GM18517 (cell line): Measurements from ENCODE around the gene IDH3A.

ENCODE experiments used
- ATAC-seq: cut with Tn5 transposase; IDR thresholded peaks from one replicate; pipeline ENCODE4 v1.9.1; 2021; ENCODE audit warnings: mild to moderate bottlenecking, moderate library complexity; ENCODE audit not compliant: unreplicated experiment

The IDH3A gene

DNA sequence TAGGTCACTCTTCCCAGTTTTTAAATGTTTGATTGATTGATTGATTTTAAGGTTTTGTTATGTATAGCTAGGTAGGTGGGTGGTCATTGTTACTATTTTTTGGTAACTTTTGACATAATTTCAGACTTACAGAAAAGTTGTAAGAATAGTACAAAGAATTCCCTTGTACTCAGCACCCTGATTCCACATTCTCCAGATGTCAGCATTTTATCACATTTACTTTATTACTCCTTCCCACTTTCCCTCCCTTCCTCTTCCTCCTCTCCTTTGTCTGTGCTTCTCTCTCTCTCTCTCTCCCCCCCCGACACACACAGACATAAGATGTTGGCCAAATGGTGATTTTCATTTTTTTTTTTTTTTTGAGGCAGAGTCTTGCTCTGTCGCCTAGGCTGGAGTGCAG is 14.8 kb downstream of the IDH3A start:
- no peak for ATAC-seq

DNA sequence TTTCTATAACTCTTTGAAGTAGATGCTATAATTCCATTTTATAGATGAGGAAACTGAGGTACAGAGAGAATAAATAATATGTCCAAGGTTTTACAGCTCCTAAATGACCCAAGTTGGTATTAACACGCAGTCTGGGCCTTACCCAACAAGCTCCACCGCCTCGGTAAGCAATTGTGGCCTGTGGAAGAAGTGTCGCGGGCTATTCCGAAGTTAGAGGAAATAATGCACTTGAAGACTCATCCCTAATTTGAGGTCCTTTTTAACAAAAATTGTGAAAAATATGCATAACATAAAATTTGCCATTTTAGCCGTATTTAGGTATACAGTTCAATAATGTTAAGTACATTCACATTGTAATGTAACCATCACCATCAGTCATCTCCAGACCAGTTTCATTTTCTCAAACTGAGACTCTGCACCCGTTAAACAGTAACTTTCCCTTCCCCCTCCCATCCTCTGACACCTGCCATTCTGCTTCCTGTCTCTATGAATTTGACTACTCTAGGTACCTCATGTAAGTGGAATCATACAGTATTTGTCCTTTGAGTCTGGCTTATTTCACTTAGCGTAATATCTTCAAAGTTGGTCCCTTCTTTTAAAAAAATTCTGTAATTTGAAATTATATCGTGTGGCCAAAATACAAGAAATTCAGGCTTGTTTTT is 18.2 kb downstream of the IDH3A start:
- peak; percentile 83 for ATAC-seq

DNA sequence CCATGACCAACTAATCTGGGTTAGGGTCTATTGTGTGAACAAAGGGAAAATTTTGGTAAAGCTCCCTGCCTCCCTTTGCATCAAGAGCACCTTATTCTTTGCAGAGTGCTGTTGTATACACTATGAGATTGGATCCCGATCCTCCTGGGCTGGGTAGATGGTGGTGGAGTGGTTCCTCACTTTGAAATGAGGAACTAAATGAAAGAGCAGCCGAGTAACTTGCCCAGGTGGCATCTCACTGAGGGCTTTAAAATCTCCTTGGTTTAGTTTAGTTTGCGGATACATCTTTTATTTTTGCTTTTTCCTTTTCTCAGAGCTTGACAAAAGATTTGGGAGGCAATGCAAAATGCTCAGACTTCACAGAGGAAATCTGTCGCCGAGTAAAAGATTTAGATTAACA is 19.4 kb downstream of the IDH3A start:
- no peak for ATAC-seq

DNA sequence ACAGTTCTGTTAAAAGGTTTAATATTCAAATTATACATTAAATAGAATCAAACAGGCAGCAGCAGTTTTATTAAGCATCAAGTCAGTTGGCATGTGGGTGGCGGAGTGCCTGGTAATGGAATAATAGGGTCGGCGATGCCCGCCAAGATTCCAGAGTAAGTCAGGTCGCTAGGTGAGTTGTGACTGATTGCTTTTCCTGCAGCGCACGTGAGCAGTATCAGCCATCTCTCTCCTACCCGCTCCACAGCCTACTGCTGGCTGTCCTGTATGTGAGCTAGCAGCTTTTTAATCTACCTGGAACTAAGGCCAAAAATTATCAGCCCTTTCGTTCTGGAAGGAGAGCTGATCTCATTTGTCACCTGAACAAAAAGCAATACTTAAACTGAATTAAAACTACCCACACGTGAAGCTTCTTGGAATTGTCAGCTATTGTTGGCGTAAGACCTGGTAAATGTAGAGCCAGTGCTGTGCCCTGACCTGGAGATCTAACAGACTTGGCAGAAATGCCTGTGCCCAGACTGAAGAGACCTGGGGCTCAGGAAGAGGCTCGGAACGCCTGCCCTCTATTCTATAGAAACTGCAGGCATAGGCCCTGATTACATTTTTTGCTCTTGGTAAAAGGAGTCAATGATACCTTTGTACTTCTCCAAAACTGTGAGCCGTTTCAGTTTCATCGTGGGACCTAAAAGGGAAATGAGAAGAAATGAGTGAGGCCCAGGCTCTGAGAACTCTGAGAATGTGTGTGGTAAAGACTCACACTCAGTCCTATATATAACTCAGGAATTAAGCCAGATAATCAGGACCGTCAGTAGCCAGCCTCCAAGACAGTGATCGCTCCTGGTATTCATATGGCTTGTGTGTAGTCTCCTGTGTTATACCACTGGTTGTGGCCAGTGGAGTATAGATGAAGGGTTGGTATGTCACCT is 21.9 kb downstream of the IDH3A start:
- peak; percentile 46 for ATAC-seq

DNA sequence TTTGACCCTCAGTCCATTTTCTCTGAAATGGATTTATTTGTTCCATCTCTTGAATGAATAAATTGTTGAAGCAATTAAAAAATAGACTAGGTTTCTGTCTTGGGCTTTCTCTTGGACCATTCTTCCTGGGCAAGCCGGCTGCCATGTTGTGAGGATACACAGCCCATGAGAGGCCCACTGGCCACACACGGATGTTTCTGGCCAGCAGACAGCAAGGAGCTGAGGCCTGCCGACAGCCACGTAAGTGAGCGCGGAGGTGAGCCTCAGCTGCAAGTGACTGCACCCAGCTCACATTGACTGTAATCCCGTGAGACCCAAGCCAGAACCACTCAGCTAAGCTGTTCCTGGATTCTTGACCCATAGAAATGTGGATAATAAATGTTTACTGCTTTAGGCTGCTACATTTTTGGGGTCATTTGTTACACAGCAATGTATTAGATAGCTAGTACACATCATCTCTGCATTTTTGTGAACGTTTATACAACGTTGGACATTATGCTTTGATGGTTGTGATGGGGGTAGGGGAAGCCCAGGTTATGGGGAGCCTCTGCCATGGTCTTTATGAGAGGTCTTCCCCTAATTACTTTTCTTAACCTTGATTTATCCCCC is 22.8 kb downstream of the IDH3A start:
- ATAC-seq: no peak

DNA sequence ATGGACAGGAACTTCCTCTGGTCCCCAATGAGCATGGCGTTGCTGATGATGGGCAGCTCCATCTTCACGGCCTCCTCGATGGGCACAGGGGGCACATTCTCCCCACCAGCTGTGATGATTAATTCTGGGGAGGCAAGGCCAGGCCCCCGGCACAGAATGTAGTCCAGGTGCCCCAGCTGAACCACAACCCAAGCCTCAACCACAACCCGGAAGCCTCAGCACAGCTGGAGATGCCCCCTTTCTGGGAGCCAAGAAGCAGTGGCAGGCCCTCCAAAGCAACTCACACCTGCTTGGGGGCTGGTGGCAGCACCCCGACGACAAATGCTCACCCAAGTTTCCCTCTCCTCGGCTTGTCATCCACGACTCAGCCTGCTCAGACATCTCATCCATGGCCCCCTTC is 25.2 kb downstream of the IDH3A start:
- no peak for ATAC-seq

DNA sequence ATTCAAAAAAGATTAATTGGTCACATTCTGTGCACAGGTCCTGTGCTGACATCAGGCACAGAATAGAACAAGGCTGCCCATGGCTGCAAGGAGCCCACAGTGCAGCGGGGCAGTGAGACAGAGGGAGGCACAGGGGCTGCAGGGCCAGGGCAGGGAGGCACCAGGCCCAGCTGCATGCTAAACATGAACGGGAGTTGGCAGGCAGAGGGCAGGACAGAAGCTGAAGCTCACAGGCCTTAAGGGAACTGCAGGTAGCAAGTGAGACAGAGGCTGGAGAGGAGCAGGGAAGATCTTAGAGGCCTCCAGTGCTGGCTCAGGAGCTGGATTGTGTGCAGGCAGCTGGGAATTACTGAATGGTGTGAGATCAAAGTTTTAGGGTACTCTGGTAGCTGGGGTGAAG is 26.2 kb downstream of the IDH3A start:
- ATAC-seq: no peak

DNA sequence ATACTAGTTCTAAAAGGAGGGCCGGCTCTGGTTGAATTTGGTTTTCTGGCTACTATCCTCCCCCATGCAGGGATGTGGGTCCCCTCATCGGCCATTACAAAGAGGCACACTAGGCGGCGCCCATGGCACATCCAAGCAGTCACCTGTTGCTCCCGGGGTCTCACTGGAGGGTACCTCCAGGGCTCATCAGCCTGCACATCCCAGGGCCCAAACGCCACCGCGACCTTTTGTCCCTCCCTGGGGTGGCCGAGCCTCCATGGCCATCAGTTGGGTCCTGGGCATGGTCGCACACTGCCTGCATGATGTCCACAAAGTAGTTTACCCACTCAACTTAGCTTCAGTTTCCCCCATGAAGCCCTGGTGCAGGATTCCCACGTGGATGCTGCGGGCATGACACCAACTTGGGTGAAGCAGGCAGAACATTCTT is 28.3 kb downstream of the IDH3A start:
- ATAC-seq: no peak

DNA sequence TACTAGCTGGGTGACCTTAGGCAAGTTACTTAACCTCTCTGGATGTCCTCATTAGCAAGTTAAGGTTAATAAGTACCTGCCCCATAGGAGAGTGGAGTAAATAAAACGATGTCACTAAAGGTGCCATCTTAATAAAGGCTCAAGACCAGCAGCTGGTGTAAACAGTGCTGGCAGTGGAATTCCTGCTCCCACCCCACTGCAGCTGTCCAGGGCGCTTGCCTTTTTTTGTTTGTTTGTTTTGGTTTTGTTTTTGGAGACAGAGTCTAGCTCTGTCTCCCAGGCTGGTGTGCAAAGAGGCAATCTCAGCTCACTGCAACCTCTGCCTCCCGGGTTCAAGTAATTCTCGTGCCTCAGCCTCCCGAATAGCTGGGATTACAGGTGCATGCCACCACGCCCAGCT is 28.9 kb downstream of the IDH3A start:
- ATAC-seq: no peak

DNA sequence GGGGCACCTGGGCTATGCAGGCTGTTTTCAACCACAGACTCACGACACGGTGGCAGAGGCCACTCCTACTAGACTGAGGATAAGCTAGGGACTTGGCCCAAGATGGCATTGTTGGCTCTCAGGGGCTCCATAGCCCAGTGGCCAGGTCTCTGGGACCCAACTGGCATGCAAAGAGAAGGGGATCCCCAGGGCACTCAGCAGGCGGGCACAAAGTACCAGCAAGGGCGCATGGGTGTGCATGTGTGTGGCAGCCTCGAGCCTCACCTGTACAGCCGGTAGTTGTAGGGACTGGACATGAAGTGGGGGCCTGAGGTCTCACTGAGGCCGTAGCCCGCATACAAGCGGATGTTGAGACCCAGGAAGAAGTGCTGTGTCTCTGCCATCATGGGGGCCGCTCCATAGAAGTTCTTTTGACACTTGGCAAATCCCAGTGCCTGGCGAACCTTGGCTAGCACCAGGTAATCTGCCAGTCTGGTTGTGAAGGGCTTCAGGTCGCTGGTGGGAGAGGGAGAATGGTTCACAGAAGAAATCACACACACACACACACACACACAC is 30.2 kb downstream of the IDH3A start:
- ATAC-seq: no peak

DNA sequence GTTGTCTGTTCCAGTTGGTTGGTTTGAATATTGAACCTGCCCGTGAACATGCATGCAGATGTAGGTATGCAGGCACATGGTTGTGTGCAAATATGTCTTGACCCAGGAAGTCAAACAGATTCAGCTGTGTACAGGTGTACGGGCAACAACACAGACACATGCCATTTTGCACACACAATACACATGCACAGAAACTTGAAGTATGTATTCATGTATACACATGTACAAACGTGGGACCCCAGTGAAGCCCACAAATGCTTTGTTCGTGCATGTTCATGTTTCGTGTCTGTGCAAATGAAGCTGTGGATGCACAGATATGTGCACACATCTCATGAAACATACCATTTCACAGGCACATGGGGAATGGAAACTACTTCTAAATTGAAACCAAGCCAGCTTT is 30.7 kb downstream of the IDH3A start:
- ATAC-seq: no peak

DNA sequence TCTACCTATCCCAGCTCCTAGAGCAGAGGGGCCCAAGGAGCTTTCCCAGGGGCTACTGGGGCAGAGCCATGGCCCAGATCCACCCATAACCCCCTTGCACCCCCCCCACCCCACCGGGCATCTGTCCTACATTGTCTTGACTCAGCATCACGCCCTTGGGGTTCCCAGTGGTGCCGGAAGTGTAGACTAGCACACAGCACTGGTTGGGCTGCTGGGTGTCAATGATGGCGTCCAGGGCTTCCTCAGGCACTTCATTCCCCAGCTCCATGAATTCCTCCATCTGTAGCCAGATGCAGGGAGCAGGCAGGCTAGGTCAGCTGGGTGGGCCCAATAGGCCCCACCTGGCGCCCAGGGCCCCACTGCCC is 33.2 kb downstream of the IDH3A start:
- ATAC-seq: no peak

DNA sequence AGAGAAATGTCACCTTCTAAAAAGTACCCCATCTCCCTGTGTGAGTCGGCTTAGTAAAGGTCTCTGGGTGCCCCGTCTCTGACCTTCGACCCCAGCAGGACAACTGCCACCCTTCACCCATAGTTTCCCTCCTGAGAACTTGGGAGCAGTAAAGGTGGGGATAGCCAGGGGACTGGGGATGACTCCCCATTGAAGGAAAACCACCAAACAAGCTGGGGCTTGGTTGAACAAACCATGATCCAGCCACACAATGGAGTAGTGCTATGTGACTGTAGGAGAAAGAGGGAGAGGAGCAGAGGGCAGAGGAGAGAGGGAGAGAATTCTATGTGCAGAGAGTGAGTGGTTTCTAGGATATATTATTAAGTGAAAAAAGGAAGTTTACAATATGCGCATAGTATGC is 33.7 kb downstream of the IDH3A start:
- no peak for ATAC-seq

DNA sequence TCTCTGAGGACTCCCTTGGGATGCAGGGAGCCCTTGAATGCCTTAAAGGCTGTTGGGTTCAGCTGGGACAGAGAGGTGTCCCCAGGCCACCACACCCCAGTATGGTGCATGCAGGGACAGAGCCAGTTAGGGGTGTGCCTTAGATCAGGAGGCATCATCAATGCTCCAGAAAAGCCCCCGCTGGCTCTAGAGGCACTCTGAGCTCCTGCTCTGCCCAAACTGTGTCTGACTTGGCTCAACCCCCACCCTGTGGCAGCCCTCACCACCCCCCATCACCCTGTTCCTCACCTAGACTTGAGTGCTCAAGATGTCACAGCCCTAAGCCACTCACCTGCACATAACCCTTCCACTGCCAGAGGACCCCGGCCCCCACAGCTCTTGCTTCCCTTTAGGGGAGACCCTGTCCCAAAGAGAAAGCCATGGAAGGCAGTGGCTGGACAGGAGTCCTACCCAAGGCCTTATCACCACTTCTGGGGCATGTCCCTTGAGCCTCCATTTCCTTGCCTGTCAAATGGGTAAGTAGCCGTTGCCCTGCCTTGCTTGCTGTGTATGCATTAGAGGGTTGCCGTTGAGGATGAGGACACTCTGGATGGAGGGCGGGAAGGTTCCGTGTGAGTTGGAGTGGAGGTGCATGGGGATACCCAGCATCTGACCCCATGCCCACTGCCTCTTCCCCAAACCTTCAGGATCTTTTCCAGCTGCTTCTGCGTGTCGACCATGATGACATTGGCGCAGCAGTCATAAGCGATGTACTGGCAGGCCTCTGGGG is 43.8 kb downstream of the IDH3A start:
- ATAC-seq: no peak

DNA sequence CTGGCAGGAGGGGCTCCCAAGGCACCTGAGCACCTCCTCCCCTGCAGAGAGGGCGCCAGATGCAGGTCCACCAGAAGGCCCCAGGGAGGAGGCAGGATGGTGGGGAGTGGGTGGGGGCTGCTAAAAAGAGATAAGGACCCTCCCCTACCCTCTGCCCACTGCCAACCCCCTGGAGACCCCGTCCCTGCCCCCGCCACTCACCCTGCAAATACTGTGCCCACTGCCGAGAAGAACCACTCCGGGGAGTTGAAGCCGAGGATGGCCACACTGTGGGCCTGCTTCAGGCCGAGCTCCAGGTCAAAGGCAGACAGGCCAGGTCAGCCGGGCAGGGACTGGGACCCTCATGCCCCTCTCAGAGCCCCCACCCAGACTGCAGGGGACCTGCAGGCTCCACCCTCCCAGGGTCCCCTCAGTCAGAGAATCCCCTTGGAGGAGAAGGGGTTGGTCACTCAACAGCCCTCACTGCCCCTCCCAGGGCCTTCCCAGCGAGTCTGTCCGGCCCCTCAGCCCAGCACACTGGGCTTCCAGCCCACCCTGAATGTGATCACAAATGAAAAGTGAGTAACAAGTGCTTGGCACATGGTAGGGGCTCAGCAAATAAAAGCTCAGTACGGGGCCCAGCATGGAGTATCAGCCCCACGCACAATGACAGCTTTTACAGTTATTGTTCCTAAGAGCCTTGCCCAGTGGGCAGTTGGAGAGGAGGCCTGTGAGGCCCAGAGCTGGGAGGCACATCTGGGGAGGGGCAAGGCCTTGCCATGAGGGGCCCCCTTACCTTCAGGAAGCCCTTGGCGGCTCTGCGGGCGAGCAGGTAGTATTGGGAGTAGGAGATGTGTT is 44.8 kb downstream of the IDH3A start:
- no peak for ATAC-seq

DNA sequence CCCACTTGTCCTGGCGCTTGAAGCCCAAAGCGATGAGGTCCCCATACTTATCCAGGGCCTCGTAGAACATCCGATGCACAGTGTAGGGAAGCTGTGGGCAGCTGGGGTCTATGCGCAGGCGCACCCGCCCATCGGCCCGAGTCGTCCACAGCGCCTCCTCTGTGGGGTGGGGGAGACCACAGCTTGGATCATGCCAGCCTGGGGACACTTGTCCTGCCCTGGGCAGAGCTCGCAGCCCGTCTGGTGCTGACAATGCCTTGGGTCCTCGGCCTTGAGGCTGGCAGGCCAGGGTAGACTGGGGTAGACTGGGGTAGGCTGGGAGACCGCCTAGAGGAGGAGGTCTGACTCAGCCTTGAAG is 45.4 kb downstream of the IDH3A start:
- no peak for ATAC-seq

DNA sequence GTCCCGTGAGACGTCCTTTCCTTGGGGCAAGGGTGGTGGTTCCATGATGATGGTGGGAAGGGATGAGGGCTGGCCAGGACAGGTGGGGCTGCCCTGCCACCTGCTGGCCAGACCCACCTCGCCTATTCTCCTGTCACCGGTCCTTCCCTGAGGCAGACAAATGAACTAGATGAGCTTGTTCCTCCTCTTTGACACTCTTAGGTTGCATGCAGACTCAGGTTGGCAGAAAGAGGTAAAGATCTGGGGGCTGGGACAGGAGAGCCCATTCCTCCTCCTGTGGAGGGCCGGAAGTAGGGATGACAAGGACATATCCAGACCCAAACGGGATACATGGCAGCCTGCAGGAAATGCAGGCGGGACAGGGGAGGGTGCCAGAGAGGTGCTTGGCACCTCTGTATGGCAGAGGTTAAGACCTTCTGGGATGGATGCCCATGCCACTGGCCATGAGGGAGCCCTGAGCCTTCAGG is 46.6 kb downstream of the IDH3A start:
- no peak for ATAC-seq

DNA sequence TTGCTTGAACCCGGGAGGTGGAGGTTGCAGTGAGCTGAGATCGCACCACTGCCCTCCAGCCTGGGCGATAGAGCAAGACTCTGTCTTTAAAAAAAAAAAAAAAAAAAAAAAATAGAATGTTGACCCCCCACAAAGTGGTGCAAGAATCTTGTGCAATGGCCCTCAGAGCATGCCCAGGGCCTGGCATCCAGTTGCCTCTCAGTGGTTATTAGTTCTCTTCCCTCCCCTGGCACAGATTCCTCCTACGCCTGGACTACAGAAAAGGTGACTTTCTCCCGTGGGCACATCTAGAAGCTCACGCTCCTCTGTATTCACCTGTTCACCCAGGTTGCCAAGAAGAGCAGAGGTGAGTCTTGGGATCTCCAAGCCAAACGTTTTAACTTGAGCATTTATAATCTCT is 48.5 kb downstream of the IDH3A start:
- no peak for ATAC-seq

DNA sequence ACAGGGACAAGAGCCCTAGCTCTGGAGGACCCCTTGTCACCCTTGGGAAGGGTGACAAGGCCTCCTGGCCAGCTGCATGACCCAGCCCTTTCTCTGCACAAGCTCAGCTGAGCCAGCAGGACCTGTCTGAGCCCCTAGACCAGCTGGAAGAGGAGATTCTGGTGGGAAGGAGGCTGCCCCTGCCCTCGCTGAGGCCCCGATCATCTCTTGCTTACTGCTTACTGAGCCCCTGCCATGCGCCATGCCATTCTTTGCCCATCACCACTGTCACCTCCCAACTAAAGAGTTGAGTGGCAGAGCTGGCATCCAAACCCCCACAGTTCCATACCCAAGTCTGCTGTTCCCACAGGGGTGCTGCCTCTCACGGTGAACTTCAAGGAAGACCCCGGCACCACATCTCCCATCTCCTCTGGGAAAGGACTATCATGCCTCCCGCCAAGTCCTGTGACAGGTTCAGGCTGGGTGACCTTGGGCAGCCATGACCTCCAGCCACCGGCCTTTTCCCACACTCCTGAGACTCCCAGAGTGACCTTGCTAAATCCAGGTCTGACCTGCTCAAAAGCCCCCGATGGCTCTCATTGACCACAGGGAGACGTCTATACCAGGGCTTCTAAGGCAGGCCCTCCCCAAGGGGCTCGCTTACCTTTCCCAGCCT is 51.2 kb downstream of the IDH3A start:
- ATAC-seq: no peak
